ENCODE measurements around the gene POLA1.

DNA sequence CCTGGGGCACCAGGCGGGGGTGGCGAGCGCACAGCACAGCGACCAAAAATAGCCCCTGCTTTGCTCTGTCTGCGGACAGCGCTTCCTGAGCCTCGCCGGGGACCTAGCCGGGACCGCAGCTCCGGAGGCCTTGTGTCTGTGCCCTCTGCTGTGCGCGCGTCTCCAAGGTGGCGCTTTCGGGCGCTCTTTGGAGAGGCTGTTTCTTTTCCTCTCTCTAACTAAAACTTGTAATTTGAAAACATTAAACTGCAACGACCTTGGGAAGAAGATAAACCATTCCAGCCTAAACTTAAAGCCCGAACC, 318.7 kb downstream of the POLA1 start:
- TF ChIP-seq, protein P1, sequence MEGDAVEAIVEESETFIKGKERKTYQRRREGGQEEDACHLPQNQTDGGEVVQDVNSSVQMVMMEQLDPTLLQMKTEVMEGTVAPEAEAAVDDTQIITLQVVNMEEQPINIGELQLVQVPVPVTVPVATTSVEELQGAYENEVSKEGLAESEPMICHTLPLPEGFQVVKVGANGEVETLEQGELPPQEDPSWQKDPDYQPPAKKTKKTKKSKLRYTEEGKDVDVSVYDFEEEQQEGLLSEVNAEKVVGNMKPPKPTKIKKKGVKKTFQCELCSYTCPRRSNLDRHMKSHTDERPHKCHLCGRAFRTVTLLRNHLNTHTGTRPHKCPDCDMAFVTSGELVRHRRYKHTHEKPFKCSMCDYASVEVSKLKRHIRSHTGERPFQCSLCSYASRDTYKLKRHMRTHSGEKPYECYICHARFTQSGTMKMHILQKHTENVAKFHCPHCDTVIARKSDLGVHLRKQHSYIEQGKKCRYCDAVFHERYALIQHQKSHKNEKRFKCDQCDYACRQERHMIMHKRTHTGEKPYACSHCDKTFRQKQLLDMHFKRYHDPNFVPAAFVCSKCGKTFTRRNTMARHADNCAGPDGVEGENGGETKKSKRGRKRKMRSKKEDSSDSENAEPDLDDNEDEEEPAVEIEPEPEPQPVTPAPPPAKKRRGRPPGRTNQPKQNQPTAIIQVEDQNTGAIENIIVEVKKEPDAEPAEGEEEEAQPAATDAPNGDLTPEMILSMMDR (IDR thresholded peaks at IDR 0.05): no peak
- TF ChIP-seq EZH2 (IDR thresholded peaks at IDR 0.05) (peak; percentile 95), EZH2phosphoT487 (IDR thresholded peaks at IDR 0.05) (peak; percentile 95)

Measured in neural progenitor cell (in vitro differentiated cells).